Activated CD4-positive, alpha-beta T cell treated with anti-CD3 and anti-CD28 coated beads, Interleukin-2, amount 50 U/mL, for 24 hours (primary cell): ENCODE data around the gene ARVCF.
"Not testable (repeated sequence)": the region's sequence is repeated elsewhere in the genome, so short reads cannot be mapped to it uniquely, and the experiment has no call there.

Experiments
- DNase-seq, 2 donors: peaks; one replicate each; pipeline ENCODE4 v3.0.0-alpha.2; 2020; ENCODE audit warnings: low read depth in 1 of 2, low spot score in 1 of 2

Gene ARVCF

GRCh38 chr22:19940536-19941364 is 75.9 kb downstream of the ARVCF start:
- no peak for DNase-seq

GRCh38 chr22:19937616-19938473 is 78.8 kb downstream of the ARVCF start:
- no peak for DNase-seq

GRCh38 chr22:19936513-19936912 is 80.1 kb downstream of the ARVCF start:
- DNase-seq: no peak

DNA sequence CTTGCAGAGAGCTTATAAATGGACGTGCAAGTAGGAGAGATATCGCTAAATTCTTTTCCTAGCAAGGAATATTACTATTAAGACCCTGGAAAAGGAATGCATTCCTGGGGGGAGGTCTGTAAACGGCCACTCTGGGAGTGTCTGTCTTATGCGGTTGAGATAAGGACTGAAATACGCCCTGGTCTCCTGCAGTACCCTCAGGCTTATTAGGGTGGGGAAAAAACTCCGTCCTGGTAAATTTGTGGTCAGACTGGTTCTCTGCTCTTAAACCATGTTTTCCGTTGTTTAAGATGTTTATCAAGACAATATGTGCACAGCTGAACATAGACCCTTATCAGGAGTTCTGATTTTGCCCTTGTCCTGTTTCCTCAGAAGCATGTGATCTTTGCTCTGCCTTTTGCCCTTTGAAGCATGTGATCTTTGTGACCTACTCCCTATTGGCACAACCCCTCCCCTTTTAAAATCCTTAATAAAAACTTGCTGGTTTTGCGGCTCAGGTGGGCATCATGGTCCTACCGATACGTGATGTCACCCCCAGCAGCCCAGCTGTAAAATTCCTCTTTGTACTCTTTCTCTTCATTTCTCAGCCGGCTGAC is 81.4 kb downstream of the ARVCF start:
- DNase-seq: not testable (repeated sequence)

DNA sequence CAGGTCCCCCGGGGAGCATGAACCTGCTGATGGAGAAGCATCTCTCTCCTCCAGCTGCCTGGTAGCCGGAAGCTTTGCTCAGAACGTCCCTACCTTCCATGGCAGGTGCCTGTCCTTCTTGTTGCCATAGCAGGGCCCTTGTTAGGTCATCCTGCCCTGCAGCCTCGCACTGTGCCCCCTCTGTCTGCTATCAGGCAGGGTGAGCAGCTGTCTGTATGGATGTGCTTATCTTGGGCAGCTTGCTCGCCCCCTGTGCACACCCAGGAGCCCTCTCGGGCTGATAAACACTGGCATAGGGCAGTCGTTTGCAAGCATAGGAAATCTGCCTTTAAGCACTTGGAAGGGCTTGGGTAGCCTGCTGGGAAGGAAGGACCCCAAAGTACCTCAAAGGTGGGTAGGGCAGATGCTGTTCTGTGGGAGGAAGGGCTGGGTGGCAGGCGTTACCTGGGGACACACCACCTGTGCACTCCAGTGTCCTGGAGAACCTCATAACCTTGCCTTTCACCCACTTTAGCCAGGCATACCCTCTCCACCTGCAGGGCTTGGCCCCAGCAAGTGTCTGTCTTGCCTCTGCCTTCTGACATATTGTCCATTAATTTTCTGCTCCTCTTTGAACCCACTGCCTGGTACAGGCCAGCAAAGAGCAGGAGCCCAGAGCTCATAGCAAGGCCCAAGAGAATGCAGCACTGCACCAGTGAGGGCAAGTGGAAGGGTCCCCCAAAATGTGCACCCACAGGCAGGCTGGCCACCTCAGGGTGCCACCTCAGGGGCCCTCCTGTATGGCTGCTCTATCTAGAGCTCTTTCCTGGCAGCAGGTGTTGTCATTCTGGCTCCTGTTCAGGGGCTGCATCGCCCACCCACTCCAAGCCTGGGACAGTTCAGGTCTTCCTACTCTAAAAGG is 83.0 kb downstream of the ARVCF start:
- DNase-seq: no peak

DNA sequence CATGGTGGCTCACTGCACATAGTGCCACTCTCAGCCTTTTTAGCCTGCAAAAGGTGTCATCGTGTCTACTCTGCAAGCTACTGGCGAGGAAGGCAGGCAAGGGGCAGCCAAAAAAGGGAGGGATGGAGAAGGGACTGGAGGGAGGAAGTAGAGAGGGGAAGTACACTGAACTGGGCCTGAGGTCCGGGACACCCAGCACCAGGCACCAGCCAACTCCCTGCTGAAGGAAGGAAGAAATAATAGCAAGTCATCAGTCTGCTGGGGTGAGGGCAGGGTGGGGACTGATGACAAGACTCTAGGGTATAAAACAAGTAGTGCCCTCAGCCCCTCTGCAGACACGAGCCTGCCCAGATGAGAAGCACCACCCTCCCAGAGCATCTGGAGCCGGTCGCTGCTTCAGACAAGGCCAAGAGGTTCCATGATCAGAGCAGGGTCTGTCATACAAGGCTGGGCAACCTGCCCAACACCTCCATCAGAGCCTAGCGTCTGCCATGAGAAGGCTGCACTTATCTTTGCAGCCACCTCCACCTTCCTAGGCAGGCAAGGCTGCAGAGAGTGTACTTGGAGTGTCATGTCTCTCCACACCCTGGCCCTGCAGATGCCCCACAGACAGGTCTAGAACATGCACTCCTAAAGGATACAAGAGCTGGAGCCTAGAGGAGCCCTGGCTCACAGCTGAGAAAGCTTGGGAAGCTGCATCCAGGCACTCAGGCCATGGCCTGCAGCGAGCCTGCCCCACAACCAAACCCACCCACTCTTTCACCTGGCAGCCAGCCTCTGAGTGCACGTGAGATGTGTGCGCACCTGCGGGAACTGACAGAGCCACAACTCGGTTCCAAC is 84.0 kb downstream of the ARVCF start:
- DNase-seq: no peak

DNA sequence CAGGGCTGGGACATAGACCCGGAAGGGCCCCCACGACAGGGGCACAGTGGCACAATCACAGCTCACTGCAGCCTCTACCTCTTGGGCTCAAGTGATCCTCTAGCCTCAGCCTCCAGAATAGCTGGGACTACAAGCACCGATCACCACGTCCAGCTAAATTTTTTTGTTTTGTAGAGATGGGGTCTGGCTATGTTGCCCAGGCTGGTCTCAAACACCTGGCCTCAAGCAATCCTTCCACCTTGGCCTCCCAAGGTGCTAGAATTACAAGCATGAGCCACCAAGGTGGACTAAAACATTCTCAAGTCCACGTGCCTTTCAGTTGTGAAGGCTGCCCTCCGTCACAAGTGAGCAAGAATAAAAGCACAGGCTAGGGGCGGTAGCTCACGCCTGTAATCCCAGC is 85.1 kb downstream of the ARVCF start:
- no peak for DNase-seq

- no peak for DNase-seq
These were observed 85.8 kb downstream of the ARVCF start for GRCh38 chr22:19930551-19931486.

- no peak for DNase-seq
These were observed 86.8 kb downstream of the ARVCF start for GRCh38 chr22:19929586-19930550.

DNA sequence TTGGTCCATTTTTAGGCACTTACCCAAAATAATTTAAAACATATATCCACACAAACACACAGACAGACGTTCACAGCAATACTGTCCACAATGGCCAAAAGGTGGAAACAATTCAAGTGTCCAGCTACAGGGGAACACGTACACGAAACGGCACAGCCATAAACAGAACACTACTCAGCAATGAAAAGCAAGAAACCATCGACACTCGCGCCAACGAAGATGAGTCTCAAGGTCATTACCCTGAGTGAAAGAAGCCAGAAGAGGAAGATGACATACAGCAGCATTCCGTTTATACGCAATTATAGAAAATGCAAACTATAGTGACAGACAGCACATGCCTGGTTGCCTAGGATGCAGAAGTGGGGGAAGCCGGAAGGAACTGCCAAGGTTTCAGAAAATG is 88.4 kb downstream of the ARVCF start:
- DNase-seq: no peak

GRCh38 chr22:19927696-19928095 is 88.9 kb downstream of the ARVCF start:
- no peak for DNase-seq

DNA sequence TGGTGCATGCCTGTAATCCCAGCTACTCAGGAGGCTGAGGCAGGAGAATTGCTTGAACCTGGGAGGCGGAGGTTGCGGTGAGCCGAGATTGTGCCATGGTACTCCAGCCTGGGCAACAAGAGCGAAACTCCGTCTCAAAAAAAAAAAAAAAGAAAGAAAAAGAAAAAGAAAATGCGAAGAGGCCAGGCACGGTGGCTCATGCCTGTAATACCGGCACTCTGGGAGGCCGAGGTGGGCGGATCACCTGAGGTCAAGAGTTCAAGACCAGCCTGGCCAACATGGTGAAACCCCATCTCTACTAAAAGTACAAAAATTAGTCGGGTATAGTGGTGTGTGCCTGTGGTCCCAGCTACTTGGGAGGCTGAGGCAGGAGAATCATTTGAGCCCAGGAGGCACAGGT is 90.6 kb downstream of the ARVCF start:
- not testable (repeated sequence) for DNase-seq

DNA sequence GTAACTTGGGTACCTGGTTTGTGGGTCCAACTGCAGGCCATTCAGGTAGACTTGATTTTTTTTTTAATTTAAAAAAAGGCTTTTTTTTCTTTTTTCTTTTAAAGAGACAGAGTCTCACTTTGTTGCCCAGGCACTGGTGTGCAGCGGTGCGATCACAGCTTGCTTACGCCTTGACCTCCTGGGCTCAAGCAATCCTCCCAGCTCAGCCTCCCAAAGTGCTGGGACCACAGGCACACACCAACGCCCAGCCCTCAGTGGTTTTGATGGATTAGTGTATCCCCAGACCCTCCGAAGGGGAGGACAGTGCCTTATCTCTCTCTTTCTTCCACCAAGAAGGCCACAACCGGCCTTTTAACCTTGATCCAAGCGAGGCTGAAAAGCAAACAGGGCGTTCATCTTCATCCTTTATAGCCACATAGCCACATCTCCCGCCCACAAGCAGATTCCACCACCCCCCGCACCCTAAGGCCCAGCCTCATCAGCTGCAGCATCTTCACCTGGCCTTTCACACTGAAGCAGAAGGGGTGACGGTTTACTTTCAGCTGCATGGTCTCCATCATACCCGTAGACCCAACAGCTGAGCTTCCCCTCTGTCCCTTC is 92.6 kb downstream of the ARVCF start:
- DNase-seq: no peak

DNA sequence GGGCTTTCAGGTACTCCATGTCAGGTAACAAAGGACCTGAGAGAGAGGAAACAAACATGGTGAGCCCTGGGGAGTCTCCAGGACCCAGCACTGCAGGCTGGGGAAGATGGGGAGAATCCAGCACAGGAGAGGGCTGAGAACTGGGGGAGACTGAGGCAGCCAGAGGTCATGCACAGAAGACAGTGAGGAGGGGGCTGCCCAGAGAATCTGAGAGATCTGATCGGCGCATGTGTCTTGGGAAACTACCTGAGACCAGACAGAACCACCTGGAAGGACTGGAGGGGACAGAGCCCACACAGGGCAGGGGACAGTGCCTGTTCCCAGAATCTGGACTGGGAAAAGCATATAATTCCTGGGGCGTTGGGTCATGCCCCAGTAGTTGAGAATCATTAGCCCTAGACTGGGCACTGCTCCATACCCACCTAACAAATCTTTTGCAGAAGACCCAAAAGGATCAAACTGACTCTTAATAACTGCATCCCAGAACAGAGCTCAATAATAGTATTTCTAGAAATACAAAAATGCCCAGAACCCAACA is 95.0 kb downstream of the ARVCF start:
- DNase-seq: no peak
